Measurements from ENCODE around the gene SOAT2. TPM values are rescaled to one million over a fixed set of nuclear protein-coding genes. Genes with fewer than 3 reads are reported as not detected.

The SOAT2 gene
- total and polyA plus RNA-seq, 2 donors (not counting 1 experiment from before 2014, with no cell fraction given), result under 0.01 TPM; not detected in 1

- DNase-seq (ENCODE audit: low read depth in 2 of 2), result peak in 1 of 2 donors; percentile 51
- H3K9ac ChIP-seq (ENCODE audit: insufficient read depth, low read length), result no peak overlapping the region
- no peaks in the 10 kb centered on the region for H4K20me1 ChIP-seq (ENCODE audit: control insufficient read depth, extremely low read depth, insufficient read depth, low read length)
- H3K4me3 ChIP-seq (replicated peaks in 1 of 4; ENCODE audit: control extremely low read depth in 1 of 4, insufficient read depth in 1 of 4, low read depth in 3 of 4, low read length in 4 of 4), result no peak overlapping the region
- no peaks in the 10 kb centered on the region for H3K27me3 ChIP-seq (ENCODE audit: control insufficient read depth, insufficient read depth, low read length)
- no peak overlapping the region for H2AFZ ChIP-seq (ENCODE audit: low read length)
- H3K79me2 ChIP-seq (ENCODE audit: control insufficient read depth, insufficient read depth, low read length), result no peaks in the 10 kb centered on the region
- no peak overlapping the region for H3K27ac ChIP-seq (ENCODE audit: insufficient read depth, low read length)
- H3K4me1 ChIP-seq (ENCODE audit: control insufficient read depth, extremely low read depth, insufficient read depth, low read length), result peaks cover 34% of the 10 kb centered on the region
- peaks cover 17% of the 10 kb centered on the region for H3K36me3 ChIP-seq (ENCODE audit: control insufficient read depth, insufficient read depth, low read length)
- no peak for TF ChIP-seq EZH2 (IDR thresholded peaks at IDR 0.05; ENCODE audit: low read length, missing control alignments)
- no peak overlapping the region for H3K4me2 ChIP-seq (ENCODE audit: extremely low read depth, insufficient read depth, low read length)
- no peaks in the 10 kb centered on the region for H3K9me3 ChIP-seq (ENCODE audit: control insufficient read depth, insufficient read depth, low read depth, low read length)
Observed at GRCh38 chr12:53070877-53071492, 32.3 kb upstream of the SOAT2 start.

- H3K36me3 ChIP-seq (ENCODE audit: control insufficient read depth, insufficient read depth, low read length), result peaks cover 19% of the 10 kb centered on the region
- no peaks in the 10 kb centered on the region for H4K20me1 ChIP-seq (ENCODE audit: control insufficient read depth, extremely low read depth, insufficient read depth, low read length)
- H3K4me3 ChIP-seq (replicated peaks in 1 of 4; ENCODE audit: control extremely low read depth in 1 of 4, insufficient read depth in 1 of 4, low read depth in 3 of 4, low read length in 4 of 4), result no peak overlapping the region
- no peak overlapping the region for H3K4me2 ChIP-seq (ENCODE audit: extremely low read depth, insufficient read depth, low read length)
- H3K27me3 ChIP-seq (ENCODE audit: control insufficient read depth, insufficient read depth, low read length), result no peaks in the 10 kb centered on the region
- DNase-seq (ENCODE audit: low read depth in 2 of 2), result peak; percentile 61 to 73
- no peaks in the 10 kb centered on the region for H3K79me2 ChIP-seq (ENCODE audit: control insufficient read depth, insufficient read depth, low read length)
- H3K9ac ChIP-seq (ENCODE audit: insufficient read depth, low read length), result no peak overlapping the region
- H3K4me1 ChIP-seq (ENCODE audit: control insufficient read depth, extremely low read depth, insufficient read depth, low read length), result peaks cover 27% of the 10 kb centered on the region
- no peaks in the 10 kb centered on the region for H3K9me3 ChIP-seq (ENCODE audit: control insufficient read depth, insufficient read depth, low read depth, low read length)
- no peak overlapping the region for H3K27ac ChIP-seq (ENCODE audit: insufficient read depth, low read length)
- peak; percentile 25 to 47 for TF ChIP-seq CTCF (conservative IDR thresholded peaks at IDR 0.05 in 1 of 2, IDR thresholded peaks at IDR 0.05 in 1 of 2; ENCODE audit: low read depth in 1 of 2, low read length in 2 of 2)
- TF ChIP-seq EZH2 (IDR thresholded peaks at IDR 0.05; ENCODE audit: low read length, missing control alignments), result no peak
- no peak overlapping the region for H2AFZ ChIP-seq (ENCODE audit: low read length)
Observed at GRCh38 chr12:53071591-53072551, 31.4 kb upstream of the SOAT2 start.

GRCh38 chr12:53073881-53074280 lies 29.4 kb upstream of the SOAT2 start:
- Histone ChIP-seq H2AFZ (ENCODE audit: low read length) (no peak overlapping the region), H3K79me2 (ENCODE audit: control insufficient read depth, insufficient read depth, low read length) (peaks cover 8% of the 10 kb centered on the region), H3K27ac (ENCODE audit: insufficient read depth, low read length) (no peak overlapping the region), H3K4me2 (ENCODE audit: extremely low read depth, insufficient read depth, low read length) (no peak overlapping the region), H3K4me1 (ENCODE audit: control insufficient read depth, extremely low read depth, insufficient read depth, low read length) (peaks cover 19% of the 10 kb centered on the region), H3K9me3 (ENCODE audit: control insufficient read depth, insufficient read depth, low read depth, low read length) (no peaks in the 10 kb centered on the region), H3K9ac (ENCODE audit: insufficient read depth, low read length) (no peak overlapping the region), H3K36me3 (ENCODE audit: control insufficient read depth, insufficient read depth, low read length) (peaks cover 19% of the 10 kb centered on the region), H4K20me1 (ENCODE audit: control insufficient read depth, extremely low read depth, insufficient read depth, low read length) (no peaks in the 10 kb centered on the region), H3K27me3 (ENCODE audit: control insufficient read depth, insufficient read depth, low read length) (no peaks in the 10 kb centered on the region), H3K4me3 (replicated peaks in 1 of 4; ENCODE audit: control extremely low read depth in 1 of 4, insufficient read depth in 1 of 4, low read depth in 3 of 4, low read length in 4 of 4) (no peak overlapping the region)
- TF ChIP-seq EZH2 (IDR thresholded peaks at IDR 0.05; ENCODE audit: low read length, missing control alignments), result no peak
- TF ChIP-seq CTCF (conservative IDR thresholded peaks at IDR 0.05 in 1 of 2, IDR thresholded peaks at IDR 0.05 in 1 of 2; ENCODE audit: low read depth in 1 of 2, low read length in 2 of 2), result no peak
- DNase-seq (ENCODE audit: low read depth in 2 of 2), result no peak
